Left renal pelvis (tissue), 4 donors: ENCODE measurements around the gene BET1L. TPM values are rescaled to one million over a fixed set of nuclear protein-coding genes. Genes with fewer than 3 reads are reported as not detected.
A peak's percentile ranks its signal among the peaks of the same experiment; 100 is the strongest.
"Not testable (repeated sequence)": the region's sequence is repeated elsewhere in the genome, so short reads cannot be mapped to it uniquely, and the experiment has no call there.

ENCODE experiments used
- DNase-seq, 4 donors: peaks; one replicate each; pipeline ENCODE4 v3.0.0-alpha.2; 2013; ENCODE audit warnings: low read depth in 4 of 4, low spot score in 3 of 4
- polyA plus RNA-seq, 4 donors: library from polyadenylated mRNA; unstranded; fragments of 120-200 nt; gene quantifications; one replicate each; pipeline ENCODE4 v1.2.1, GENCODE V29; 2013; ENCODE audit not compliant: insufficient read length in 4 of 4

BET1L gene, protein sequence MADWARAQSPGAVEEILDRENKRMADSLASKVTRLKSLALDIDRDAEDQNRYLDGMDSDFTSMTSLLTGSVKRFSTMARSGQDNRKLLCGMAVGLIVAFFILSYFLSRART
- polyA plus RNA-seq = 10 to 100 TPM; 38.7 to 46.1 (median 45.8) TPM

GRCh38 chr11:207208-207862 is at the start of gene BET1L, which contains the start of gene RIC8A:
BET1L (minus strand) TSS chr11:207399; CDS start chr11:207321, 78 bp downstream.
RIC8A (plus strand) TSS chr11:207708; CDS start chr11:208855, 1,147 bp downstream.
- DNase-seq = peak; percentile 86 to 93 (median 90)

- no peak for DNase-seq
Measured at GRCh38 chr11:255816-256215, 48.6 kb upstream of the BET1L start.

- DNase-seq = no peak
Measured at GRCh38 chr11:255176-255575, 48.0 kb upstream of the BET1L start.

- DNase-seq = no peak
Measured at GRCh38 chr11:253886-254270, 46.7 kb upstream of the BET1L start.

GRCh38 chr11:253160-253885 is 46.1 kb upstream of the BET1L start:
- DNase-seq = no peak

- DNase-seq = no peak
Measured at GRCh38 chr11:252666-253065, 45.5 kb upstream of the BET1L start.

DNA sequence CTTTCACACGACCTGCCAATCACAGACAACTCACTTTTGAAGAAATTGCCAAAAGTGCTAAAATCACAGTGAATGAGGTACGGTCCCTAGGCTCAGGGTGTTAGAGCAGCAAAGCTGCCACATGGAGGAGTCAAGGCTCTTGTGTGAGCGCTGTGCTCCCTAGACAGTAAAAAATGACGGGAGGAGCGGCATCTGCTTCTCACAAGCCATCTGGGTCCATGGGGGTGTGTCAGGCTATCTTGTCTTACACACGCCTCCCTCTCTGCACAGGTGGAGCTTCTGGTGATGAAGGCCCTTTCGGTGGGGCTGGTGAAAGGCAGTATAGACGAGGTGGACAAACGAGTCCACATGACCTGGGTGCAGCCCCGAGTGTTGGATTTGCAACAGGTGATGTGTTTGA is 44.4 kb upstream of the BET1L start:
- no peak for DNase-seq

DNA sequence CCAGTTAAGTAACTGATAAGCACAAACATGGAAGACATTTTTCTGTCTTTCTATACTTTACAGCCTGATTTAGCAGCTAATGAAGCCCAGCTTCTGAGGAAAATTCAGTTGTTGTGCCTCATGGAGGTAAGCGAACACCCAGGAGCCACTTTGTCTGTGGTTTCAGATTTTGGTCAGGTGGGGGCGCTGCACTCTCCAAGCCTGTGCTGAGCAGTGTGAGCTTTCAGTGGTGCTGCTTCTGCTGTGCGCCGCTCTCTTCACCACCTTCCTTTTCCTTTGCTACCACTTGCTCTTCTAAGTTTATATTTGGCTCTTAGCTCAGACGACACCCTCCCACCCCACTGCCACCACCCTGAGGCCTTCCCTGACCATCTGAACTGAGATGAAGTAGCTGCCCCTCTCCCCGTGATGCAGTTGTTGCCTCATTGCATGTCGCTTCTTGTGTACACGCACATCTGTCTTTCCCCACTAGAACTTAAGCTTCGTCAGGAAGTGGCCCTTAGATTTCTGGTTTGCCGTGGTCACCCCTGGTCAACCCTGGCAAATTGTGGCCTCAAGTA is 43.6 kb upstream of the BET1L start:
- peak in 1 of 4 donors; percentile 22 for DNase-seq

GRCh38 chr11:250274-250673 is 43.1 kb upstream of the BET1L start:
- no peak for DNase-seq

DNA sequence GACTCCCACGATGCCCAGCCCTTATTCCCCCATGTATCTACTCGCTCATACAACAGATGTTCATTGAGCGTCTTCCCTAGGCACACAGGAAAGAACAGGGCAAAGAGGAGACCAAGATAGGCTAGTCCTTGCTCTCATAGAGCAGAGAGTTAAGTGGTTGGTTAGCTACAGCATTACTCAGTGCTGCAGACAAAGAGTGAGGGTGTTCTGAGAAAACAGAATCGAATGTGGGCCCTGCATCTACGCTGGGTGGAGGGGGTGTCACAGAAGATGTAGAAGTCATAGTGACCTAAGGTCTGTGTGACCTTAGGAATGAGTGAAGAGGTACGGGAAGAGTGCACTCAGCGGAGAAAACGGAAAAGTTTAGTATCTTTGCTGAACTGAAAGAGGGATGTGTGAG is 41.9 kb upstream of the BET1L start:
- no peak for DNase-seq

DNA sequence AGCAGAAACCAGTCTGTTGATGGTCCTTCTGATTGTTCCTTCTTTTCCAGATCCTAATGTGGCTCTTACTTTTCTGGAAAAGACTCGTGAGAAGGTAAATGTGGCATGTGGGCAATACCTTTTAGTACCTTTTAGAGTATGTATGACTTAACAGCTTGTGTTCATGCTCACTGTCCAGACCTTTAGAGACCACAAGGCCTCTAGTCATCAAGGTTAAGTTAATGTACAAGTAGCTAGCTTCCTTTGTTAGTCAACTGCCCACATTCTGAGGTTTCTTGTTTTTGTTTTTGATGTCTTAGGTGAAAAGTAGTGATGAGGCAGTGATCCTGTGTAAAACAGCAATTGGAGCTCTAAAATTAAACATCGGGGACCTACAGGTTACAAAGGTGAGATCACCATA is 37.2 kb upstream of the BET1L start:
- DNase-seq = no peak

DNA sequence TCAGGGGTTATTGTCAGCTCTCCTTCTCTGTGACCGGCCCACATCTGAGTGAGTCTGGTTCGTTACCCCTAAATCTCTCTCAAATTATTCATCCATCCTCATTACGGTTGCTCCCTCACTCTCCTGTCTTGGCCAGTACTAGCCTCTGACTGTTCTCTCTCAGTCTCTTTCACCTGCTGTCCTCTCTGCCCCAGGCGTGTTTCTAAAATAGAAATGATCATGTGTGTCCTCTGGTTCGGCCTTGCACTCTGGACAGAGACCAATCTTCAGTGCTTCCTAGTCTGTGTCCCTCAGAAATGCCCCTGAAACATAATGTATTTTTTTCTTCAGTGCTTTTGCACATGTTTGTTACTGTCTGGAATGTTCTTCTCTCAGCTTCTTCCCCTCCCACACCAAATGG is 34.4 kb upstream of the BET1L start:
- DNase-seq = no peak

DNA sequence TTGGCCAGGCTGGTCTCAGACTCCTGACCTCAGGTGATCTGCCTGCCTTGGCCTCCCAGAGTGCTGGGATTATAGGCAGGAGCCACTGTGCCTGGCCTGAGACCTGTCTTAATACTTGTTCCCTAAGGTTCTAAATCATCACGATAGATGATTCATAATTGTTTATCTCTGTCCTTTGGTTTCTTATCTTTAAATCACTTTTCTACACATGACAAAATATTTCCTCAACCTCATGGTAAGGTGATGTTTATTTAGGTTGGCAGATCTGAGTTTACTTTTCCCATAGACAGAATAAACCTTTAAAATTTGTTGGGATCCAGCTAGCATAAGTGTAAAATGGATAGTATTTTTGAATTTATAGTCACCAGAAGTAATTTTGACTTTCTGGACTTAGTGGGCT is 33.1 kb upstream of the BET1L start:
- DNase-seq = no peak

- not testable (repeated sequence) for DNase-seq
Measured at GRCh38 chr11:238346-238745, 31.1 kb upstream of the BET1L start.

GRCh38 chr11:236774-237767 is 29.9 kb upstream of the BET1L start, which contains the start of gene PSMD13:
PSMD13 (plus strand) TSS chr11:236976; CDS start chr11:237050, 74 bp downstream.
- peak in 3 of 4 donors; percentile 62 to 75 (median 70) for DNase-seq

DNA sequence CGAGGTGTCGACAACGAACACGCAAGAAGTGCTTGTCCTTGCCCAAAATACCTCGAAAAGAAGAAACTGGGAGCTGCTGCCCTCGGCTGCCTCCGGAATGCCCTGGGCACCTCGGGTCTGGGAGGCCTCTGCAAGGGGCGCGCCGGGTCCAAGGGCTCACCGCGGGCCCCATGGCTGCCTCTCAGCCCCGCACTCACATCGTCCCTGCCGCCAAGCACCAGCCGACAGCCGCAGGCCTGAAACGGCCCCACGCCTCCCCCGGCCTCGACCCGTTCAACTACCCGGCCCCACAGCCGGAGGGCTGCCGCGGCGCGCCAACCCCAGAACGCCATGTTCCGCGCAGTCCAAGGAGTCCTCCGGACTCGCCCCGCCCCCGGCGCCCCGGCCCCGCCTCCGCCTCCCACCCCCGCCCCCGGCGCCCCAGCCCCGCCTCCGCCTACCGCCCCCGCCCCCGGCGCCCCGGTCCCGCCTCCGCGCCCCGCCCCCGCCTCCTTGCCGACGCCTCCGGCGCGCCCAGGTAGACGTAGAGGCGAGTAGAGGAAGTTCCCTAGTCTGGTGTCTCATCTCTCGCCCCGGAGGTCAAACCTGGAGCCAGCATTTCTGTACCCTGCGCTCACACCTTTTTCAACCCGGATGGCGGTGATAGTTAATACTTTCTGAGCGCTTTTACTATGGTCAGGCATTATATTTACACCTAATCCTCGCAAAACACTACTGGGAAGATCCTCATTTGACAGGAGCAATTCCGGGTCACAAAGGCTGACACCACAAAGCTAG is 29.0 kb upstream of the BET1L start, which contains the start of gene SIRT3:
Gene SIRT3 (minus strand): TSS at position 346 of the 777 bp plus-strand sequence. CDS start 14 bp downstream, at position 332.
- DNase-seq = peak; percentile 55 to 64 (median 58)

- DNase-seq = peak in 1 of 4 donors; percentile 23
Measured at GRCh38 chr11:235609-235996, 28.4 kb upstream of the BET1L start.

- no peak for DNase-seq
Measured at GRCh38 chr11:235180-235579, 28.0 kb upstream of the BET1L start.
